ENCODE data around the gene AHSG. TPM values are rescaled to one million over a fixed set of nuclear protein-coding genes. Genes with fewer than 3 reads are reported as not detected.

Gene AHSG
- total RNA-seq, 1 experiment from 2014 or later = 1.6 TPM

- Histone ChIP-seq H3K9me3 (ENCODE audit: control insufficient read depth in 1 of 2, insufficient read depth in 1 of 2, low read depth in 1 of 2, low read length in 2 of 2) (no peaks in the 10 kb centered on the region), H3K4me1 (ENCODE audit: control insufficient read depth in 1 of 2, insufficient read depth in 2 of 2, low read length in 2 of 2) (peaks cover 16 to 24% of the 10 kb centered on the region in 2 experiments), H3K79me2 (ENCODE audit: insufficient read depth, low read length) (no peaks in the 10 kb centered on the region), H3K4me2 (ENCODE audit: low read length) (peak overlapping the region; percentile 57; the same call in 1 of the 2 replicates), H3K27me3 (ENCODE audit: insufficient read depth, low read length) (no peaks in the 10 kb centered on the region), H4K20me1 (ENCODE audit: insufficient read depth) (no peaks in the 10 kb centered on the region), H2AFZ (ENCODE audit: low read depth, low read length, poor library complexity, severe bottlenecking) (no peak overlapping the region), H3K36me3 (ENCODE audit: control insufficient read depth in 1 of 2, insufficient read depth in 2 of 2, low read length in 2 of 2) (0 out of 4 replicates have a peak, but pooled peaks cover 2 to 5% of the 10 kb centered on the region in 2 experiments), H3K9ac (ENCODE audit: low read length) (no peak overlapping the region), H3K27ac (ENCODE audit: low read depth, low read length) (no peak overlapping the region), H3K9me2 (ENCODE audit: insufficient read depth) (no peaks in the 10 kb centered on the region), H3K4me3 (replicated peaks in 1 of 2; ENCODE audit: low read depth in 1 of 2, low read length in 2 of 2) (no peak overlapping the region)
- no TSS peak for BruUV-seq (replicated peaks)
- ATAC-seq (no peak), DNase-seq (ENCODE audit: low read depth, low spot score) (no peak)
- RAD21 ChIA-PET (ENCODE audit: low non-redundant PET in 1 of 2, low total read pairs in 2 of 2, uncharacterized antibody in 2 of 2, unreplicated experiment in 2 of 2) = no interaction called here
- CTCF ChIA-PET = interaction anchor here (2.0 to 3.0 kb wide), 3 partner anchors 24 to 231 kb away, joined by 8 to 14 read pairs (median 14); no protein-coding TSS in a partner anchor
- POLR2A ChIA-PET = interaction anchor here (0.7 to 2.8 kb wide), 3 partner anchors 20 to 193 kb away, joined by 3 to 9 read pairs (median 3); partner anchors contain the start of gene DNAJB11
- TF ChIP-seq SP1 (IDR thresholded peaks at IDR 0.05; ENCODE audit: low read depth) (no peak), JUND (IDR thresholded peaks at IDR 0.05) (no peak), ZFX (IDR thresholded peaks at IDR 0.05) (no peak), YY1 (IDR thresholded peaks at IDR 0.05; ENCODE audit: extremely low read depth, insufficient replicate concordance, low read depth, low read length) (no peak), POLR2AphosphoS5 (IDR thresholded peaks at IDR 0.05; ENCODE audit: low read depth, low read length) (no peak), CBX3 (IDR thresholded peaks at IDR 0.05; ENCODE audit: low read depth) (no peak), EGR1 (IDR thresholded peaks at IDR 0.05; ENCODE audit: low read depth) (no peak), REST (IDR thresholded peaks at IDR 0.05; ENCODE audit: low read depth) (no peak), SRF (IDR thresholded peaks at IDR 0.05; ENCODE audit: low read depth) (no peak), FOSL1 (IDR thresholded peaks at IDR 0.05; ENCODE audit: low read depth) (no peak), EZH2 (IDR thresholded peaks at IDR 0.05) (no peak), SIN3A (IDR thresholded peaks at IDR 0.05; ENCODE audit: low read depth) (no peak), CTCF (IDR thresholded peaks at IDR 0.05 in 2 of 3, conservative IDR thresholded peaks at IDR 0.05 in 1 of 3; ENCODE audit: borderline replicate concordance in 1 of 3, insufficient read depth in 1 of 3, low read depth in 2 of 3, low read length in 2 of 3) (no peak), MAX (IDR thresholded peaks at IDR 0.05) (no peak; the same call in 1 of the 2 replicates)
- intact Hi-C loops (cut with micrococcal nuclease) = no loop called here
These were observed 22.1 kb upstream of the AHSG start for GRCh38 chr3:186590580-186591295.

All from HCT116 (cell line).